ENCODE results near the gene ARMC9. TPM values are rescaled to one million over a fixed set of nuclear protein-coding genes. Genes with fewer than 3 reads are reported as not detected.

The ARMC9 gene
- total RNA-seq, 1 experiment from 2014 or later = 3.3 TPM

GRCh38 chr2:231238689-231239088 lies 40.3 kb downstream of the ARMC9 start:
- CTCF ChIA-PET = no interaction called here

GRCh38 chr2:231239751-231240150 lies 41.3 kb downstream of the ARMC9 start:
- H3K27me3 ChIP-seq (replicated peaks; ENCODE audit: control insufficient read depth, insufficient read depth, low read length) = no peaks in the 10 kb centered on the region
- H3K4me3 ChIP-seq (ENCODE audit: low read depth, low read length) = no peak overlapping the region
- CTCF ChIA-PET = no interaction called here
- no peaks in the 10 kb centered on the region for H3K36me3 Mint-ChIP-seq (ENCODE audit: insufficient read depth, unreplicated experiment)
- DNase-seq = no peak
- intact Hi-C loops (cut with micrococcal nuclease; ENCODE audit: unreplicated experiment) = no loop called here
- H3K4me1 ChIP-seq = no peaks in the 10 kb centered on the region
- no peak for TF ChIP-seq CTCF (IDR thresholded peaks at IDR 0.05; ENCODE audit: insufficient read depth in 1 of 2, low read depth in 1 of 2, low read length in 1 of 2, severe bottlenecking in 1 of 2, unreplicated experiment in 1 of 2)
- no peaks in the 10 kb centered on the region for H3K9me3 Mint-ChIP-seq (ENCODE audit: unreplicated experiment)
- BruUV-seq (replicated peaks) = no TSS peak
- no peak overlapping the region for H3K4me3 Mint-ChIP-seq (ENCODE audit: unreplicated experiment)
- no peaks in the 10 kb centered on the region for H3K27me3 Mint-ChIP-seq (ENCODE audit: insufficient read depth, unreplicated experiment)
- H3K4me1 Mint-ChIP-seq (ENCODE audit: low read depth, unreplicated experiment) = no peaks in the 10 kb centered on the region
- no peaks in the 10 kb centered on the region for H3K36me3 ChIP-seq (ENCODE audit: control insufficient read depth, insufficient read depth, low read length)
- POLR2A ChIA-PET = no interaction called here
- H3K27ac Mint-ChIP-seq (ENCODE audit: unreplicated experiment) = no peak overlapping the region
- no peaks in the 10 kb centered on the region for H3K9me3 ChIP-seq

More at GRCh38 chr2:231238689-231239088, 40.3 kb downstream of the ARMC9 start:
- Histone ChIP-seq H3K27me3 (replicated peaks; ENCODE audit: control insufficient read depth, insufficient read depth, low read length) (no peaks in the 10 kb centered on the region), H3K4me1 (no peaks in the 10 kb centered on the region), H3K36me3 (ENCODE audit: control insufficient read depth, insufficient read depth, low read length) (no peaks in the 10 kb centered on the region), H3K4me3 (ENCODE audit: low read depth, low read length) (no peak overlapping the region), H3K9me3 (no peaks in the 10 kb centered on the region)
- no peak for TF ChIP-seq CTCF (IDR thresholded peaks at IDR 0.05; ENCODE audit: insufficient read depth in 1 of 2, low read depth in 1 of 2, low read length in 1 of 2, severe bottlenecking in 1 of 2, unreplicated experiment in 1 of 2)
- H3K4me1 Mint-ChIP-seq (ENCODE audit: low read depth, unreplicated experiment) = no peaks in the 10 kb centered on the region
- no peaks in the 10 kb centered on the region for H3K36me3 Mint-ChIP-seq (ENCODE audit: insufficient read depth, unreplicated experiment)
- POLR2A ChIA-PET = no interaction called here
- intact Hi-C loops (cut with micrococcal nuclease; ENCODE audit: unreplicated experiment) = no loop called here
- H3K9me3 Mint-ChIP-seq (ENCODE audit: unreplicated experiment) = no peaks in the 10 kb centered on the region
- no peak for DNase-seq
- H3K4me3 Mint-ChIP-seq (ENCODE audit: unreplicated experiment) = no peak overlapping the region
- no peak overlapping the region for H3K27ac Mint-ChIP-seq (ENCODE audit: unreplicated experiment)
- H3K27me3 Mint-ChIP-seq (ENCODE audit: insufficient read depth, unreplicated experiment) = no peaks in the 10 kb centered on the region
- BruUV-seq (replicated peaks) = no TSS peak

DNA sequence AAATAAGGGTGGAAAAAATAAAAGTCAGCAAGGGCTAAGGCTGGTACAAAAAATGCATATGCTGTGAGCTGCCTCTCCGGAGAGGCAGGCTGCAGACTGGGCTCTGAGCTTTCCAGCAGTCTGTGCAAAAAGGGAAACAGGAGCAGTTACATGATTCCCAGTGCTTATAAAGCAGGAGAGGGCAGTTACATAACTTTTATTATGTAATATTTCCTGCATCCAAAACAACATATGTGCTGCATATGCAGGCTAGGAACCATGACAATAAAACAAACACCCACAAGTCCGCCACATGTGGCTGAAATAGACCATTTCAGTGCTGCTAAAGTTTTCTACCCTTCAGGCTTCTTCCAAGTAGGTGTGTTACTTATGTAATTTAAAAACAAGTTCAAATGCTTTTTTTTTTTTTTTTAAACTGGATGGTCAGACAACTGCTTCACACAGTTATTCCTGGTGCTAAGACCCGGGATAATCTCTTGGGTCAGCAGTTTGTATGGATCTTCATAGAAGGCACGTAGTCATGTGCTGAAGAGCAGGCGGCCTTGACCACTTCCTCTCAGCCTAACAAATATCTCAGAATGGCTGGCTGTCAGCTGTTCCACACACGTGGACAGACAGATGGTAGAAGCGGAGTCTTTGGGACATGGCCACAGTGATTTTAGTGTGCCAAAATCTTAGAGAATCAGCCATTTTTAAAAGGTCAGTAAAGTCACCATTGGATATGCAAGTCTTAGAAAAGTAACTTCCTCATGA lies 43.5 kb downstream of the ARMC9 start:
- POLR2A ChIA-PET = no interaction called here
- no peak overlapping the region for H3K4me3 ChIP-seq (ENCODE audit: low read depth, low read length)
- H3K9me3 ChIP-seq = no peaks in the 10 kb centered on the region
- BruUV-seq (replicated peaks) = no TSS peak
- TF ChIP-seq CTCF (IDR thresholded peaks at IDR 0.05; ENCODE audit: insufficient read depth in 1 of 2, low read depth in 1 of 2, low read length in 1 of 2, severe bottlenecking in 1 of 2, unreplicated experiment in 1 of 2) = no peak
- Mint-ChIP-seq H3K36me3 (ENCODE audit: insufficient read depth, unreplicated experiment) (no peaks in the 10 kb centered on the region), H3K4me1 (ENCODE audit: low read depth, unreplicated experiment) (no peaks in the 10 kb centered on the region), H3K9me3 (ENCODE audit: unreplicated experiment) (no peaks in the 10 kb centered on the region), H3K4me3 (ENCODE audit: unreplicated experiment) (no peak overlapping the region), H3K27me3 (ENCODE audit: insufficient read depth, unreplicated experiment) (no peaks in the 10 kb centered on the region), H3K27ac (ENCODE audit: unreplicated experiment) (no peak overlapping the region)
- no peaks in the 10 kb centered on the region for H3K4me1 ChIP-seq
- no peak for DNase-seq
- intact Hi-C loops (cut with micrococcal nuclease; ENCODE audit: unreplicated experiment) = no loop called here
- CTCF ChIA-PET = no interaction called here
- no peaks in the 10 kb centered on the region for H3K27me3 ChIP-seq (replicated peaks; ENCODE audit: control insufficient read depth, insufficient read depth, low read length)
- H3K36me3 ChIP-seq (ENCODE audit: control insufficient read depth, insufficient read depth, low read length) = no peaks in the 10 kb centered on the region
